Ishikawa (cell line): ENCODE results near the gene PLEKHO2.

Experiments used
- FOXM1 ChIP-seq: IDR thresholded peaks from 2 replicates; pipeline ENCODE4 v1.6.1; 2012; ENCODE audit warnings: low read depth, borderline replicate concordance
- TCF12 ChIP-seq: IDR thresholded peaks from 2 replicates; pipeline ENCODE4 v1.6.1; 2012; ENCODE audit warnings: low read depth
- YY1 ChIP-seq: IDR thresholded peaks from 2 replicates; pipeline ENCODE4 v1.6.1; 2012; ENCODE audit warnings: low read depth

DNA sequence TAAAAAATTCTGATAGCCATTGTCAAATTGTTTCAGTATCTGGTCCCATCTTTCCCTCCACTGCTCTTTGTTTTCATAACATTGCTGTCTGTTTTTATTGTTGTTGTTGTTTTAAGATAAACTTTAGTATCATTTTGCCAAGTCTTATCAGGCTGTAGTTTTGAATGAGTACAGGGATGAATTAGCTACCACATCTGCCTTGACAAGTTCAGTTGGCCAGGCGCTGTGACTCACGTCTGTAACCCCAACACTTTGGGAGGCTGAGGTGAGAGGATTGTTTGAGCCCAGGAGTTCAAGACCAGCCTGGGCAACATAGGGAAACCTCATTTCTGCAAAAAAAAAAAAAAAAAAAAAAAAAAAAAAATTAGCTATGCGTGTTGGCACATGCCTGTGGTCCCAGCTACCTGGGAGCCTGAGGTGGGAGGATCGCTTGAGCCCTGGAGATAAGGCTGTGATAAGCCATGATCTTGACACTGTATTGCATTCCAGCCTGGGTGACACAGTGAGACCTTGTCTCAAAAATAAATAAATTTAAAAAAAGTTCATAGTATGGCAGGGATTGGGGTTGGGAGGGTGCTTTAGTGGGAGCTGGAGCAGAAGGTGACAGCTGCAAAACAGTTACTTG is 61.7 kb downstream of the PLEKHO2 start:
- TF ChIP-seq YY1 (no peak), FOXM1 (no peak), TCF12 (no peak)
